SK-N-DZ (cell line): ENCODE results near the gene SORCS1.

ENCODE experiments used
- DNase-seq: peaks from one replicate; pipeline ENCODE4 v3.0.0-alpha.2; 2015; ENCODE audit warnings: low spot score

Gene SORCS1

DNA sequence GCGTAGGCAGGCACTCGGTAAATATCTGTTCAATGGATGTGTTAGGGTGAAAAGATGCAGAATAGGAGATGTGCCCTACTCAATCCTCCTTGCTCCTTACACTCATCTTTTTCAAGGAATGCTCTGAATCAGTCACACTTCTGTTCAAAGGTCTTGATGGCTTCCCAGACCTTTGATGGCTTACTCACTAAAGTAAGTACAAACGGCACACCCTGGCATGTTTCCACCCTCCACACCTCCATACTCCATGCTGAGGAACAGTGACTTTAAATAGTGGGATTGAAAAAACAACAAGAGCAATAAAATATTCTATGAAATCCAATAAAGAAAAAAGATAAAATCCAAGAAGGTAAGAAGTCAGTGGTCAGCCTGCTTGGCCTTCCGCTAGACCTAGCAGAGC, 569.2 kb downstream of the SORCS1 start:
- DNase-seq = no peak

- no peak for DNase-seq
Measured at GRCh38 chr10:106593876-106594275, 570.6 kb downstream of the SORCS1 start.

DNA sequence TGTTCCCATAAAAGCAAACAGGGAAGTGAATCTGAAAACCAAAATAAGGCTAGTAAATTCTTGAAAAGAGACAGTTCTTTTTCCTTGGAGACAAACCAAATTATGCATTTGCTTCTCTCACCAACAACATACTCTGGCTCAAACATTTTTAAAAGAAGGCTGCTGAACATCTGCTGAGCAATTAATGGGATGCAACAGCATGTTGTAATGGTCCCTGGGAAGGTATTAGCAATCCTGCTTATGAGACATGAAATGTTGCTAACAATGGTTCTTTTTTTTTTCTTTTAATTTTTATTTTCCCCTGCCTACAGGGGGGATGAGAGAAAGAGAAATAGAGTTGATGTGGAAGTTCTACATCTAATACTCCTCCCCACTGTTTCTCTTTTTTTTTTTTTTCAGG, 572.1 kb downstream of the SORCS1 start:
- DNase-seq = no peak

- DNase-seq = no peak
Measured at GRCh38 chr10:106582291-106582690, 582.2 kb downstream of the SORCS1 start.

- DNase-seq = no peak
Measured at GRCh38 chr10:106577756-106578155, 586.8 kb downstream of the SORCS1 start.

- DNase-seq = no peak
Measured at GRCh38 chr10:106577266-106577665, 587.2 kb downstream of the SORCS1 start.

GRCh38 chr10:106576534-106576933, 588.0 kb downstream of the SORCS1 start:
- DNase-seq = no peak

- DNase-seq = no peak
Measured at GRCh38 chr10:106573106-106573505, 591.4 kb downstream of the SORCS1 start.

GRCh38 chr10:106571192-106571946, 593.1 kb downstream of the SORCS1 start:
- DNase-seq = peak; percentile 29

GRCh38 chr10:106570268-106570667, 594.2 kb downstream of the SORCS1 start:
- DNase-seq = no peak

DNA sequence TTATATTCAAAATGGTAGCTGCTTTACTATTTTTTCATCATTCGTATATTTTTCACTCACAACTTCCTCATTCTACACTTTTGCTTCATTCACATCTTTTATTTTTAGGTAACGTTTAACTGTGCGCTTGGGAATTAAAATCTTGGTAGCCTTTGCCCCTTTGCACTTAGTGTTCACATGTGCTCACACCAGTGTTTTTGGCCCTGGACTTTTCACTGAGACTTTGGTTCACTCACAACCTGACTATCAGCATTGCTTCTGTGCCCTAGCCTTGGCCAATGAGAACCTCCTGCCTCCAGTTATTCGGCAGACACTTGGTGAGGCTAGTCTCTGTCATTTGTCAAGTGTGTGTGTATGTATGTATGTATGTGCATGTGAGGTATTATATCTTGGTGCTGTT, 596.9 kb downstream of the SORCS1 start:
- no peak for DNase-seq

GRCh38 chr10:106566873-106567272, 597.6 kb downstream of the SORCS1 start:
- DNase-seq = no peak

DNA sequence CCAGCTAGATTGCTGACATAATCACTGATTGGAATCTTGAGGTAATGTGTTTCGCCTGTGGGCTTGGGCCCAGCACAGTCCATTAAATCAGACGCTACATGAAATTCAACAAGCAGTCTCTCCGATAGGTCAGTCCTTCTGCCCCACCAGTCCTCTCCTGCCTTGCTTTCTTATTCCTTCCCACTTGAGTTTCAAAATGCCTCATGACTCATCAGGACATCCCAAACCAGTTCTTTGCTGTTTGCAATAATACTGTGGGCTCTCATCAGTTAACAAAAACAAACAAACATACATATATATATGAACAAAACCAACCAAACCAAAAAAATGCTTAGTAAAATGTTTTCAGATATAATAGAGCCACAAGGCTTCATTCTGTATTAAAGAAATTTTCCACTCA, 599.0 kb downstream of the SORCS1 start:
- DNase-seq = no peak

- DNase-seq = no peak
Measured at GRCh38 chr10:106563384-106563783, 601.1 kb downstream of the SORCS1 start.

GRCh38 chr10:106560925-106561640, 603.4 kb downstream of the SORCS1 start:
- peak; percentile 61 for DNase-seq

DNA sequence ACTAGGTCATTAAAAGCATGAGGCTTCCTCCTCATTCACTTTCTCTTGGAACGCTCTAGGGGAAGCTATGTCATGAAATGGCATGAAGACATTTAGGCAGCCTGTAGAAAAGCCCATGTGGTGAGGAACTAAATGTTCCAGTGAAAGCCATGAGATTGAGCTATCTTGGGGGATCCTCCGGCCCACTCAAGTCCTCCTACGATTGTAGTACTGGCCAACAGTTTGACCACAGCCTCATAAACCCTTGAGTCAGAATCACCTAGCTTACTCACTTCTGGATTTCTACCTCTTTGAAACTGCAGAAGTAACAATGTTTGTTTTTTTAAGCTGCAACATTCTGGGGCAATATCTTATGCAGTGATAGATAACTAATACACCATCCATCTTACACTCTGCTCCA, 605.1 kb downstream of the SORCS1 start:
- no peak for DNase-seq

GRCh38 chr10:106557951-106558733, 606.4 kb downstream of the SORCS1 start:
- DNase-seq = no peak

DNA sequence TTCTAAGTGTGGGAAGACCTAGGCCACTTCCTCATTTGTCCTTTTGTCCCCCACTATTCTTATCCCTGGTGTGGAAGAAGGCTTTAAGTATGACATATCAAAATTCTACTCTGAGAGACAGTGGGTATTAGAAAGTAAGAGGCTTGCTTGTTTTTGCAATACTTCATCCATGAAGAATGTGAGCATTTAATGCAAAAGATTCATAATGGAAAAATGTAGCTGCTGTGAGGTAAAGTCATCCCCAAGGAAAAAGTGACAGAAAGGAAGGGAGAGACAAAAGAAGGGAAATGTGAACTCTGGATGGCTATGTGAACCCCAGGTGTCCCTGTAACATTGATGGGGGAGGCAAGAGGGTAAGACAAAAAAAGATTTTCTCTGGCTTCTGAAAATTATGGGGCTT, 607.5 kb downstream of the SORCS1 start:
- no peak for DNase-seq

- peak; percentile 37 for DNase-seq
Measured at GRCh38 chr10:106555599-106555998, 608.9 kb downstream of the SORCS1 start.

GRCh38 chr10:106551501-106552062, 612.9 kb downstream of the SORCS1 start:
- no peak for DNase-seq

GRCh38 chr10:106548832-106549231, 615.7 kb downstream of the SORCS1 start:
- no peak for DNase-seq

- DNase-seq = no peak
Measured at GRCh38 chr10:106547047-106547635, 617.4 kb downstream of the SORCS1 start.
